22Rv1 (cell line): Measurements from ENCODE around the gene SLX4IP.

Experiments
- ZFX ChIP-seq: fragments of 450-650 bp; IDR thresholded peaks from 2 replicates; pipeline ENCODE4 v1.6.1; 2017; ENCODE audit warnings: antibody characterized with exemption, borderline replicate concordance
- TF ChIP-seq, protein P1 (sequence below): fragments of 450-650 bp; IDR thresholded peaks from 2 replicates; pipeline ENCODE4 v1.5.1; 2017; ENCODE audit warnings: mild to moderate bottlenecking

- TF ChIP-seq, protein P1, sequence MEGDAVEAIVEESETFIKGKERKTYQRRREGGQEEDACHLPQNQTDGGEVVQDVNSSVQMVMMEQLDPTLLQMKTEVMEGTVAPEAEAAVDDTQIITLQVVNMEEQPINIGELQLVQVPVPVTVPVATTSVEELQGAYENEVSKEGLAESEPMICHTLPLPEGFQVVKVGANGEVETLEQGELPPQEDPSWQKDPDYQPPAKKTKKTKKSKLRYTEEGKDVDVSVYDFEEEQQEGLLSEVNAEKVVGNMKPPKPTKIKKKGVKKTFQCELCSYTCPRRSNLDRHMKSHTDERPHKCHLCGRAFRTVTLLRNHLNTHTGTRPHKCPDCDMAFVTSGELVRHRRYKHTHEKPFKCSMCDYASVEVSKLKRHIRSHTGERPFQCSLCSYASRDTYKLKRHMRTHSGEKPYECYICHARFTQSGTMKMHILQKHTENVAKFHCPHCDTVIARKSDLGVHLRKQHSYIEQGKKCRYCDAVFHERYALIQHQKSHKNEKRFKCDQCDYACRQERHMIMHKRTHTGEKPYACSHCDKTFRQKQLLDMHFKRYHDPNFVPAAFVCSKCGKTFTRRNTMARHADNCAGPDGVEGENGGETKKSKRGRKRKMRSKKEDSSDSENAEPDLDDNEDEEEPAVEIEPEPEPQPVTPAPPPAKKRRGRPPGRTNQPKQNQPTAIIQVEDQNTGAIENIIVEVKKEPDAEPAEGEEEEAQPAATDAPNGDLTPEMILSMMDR: no peak
- TF ChIP-seq ZFX: no peak
Observed at GRCh38 chr20:10504608-10504993, 69.5 kb downstream of the SLX4IP start.
